SIG-M5 (cell line): ENCODE results near the gene ALPP.
"Not testable (repeated sequence)": the region's sequence is repeated elsewhere in the genome, so short reads cannot be mapped to it uniquely, and the experiment has no call there.

Experiments
- DNase-seq: peaks from one replicate; lab custom pipeline; 2025; lab: John Stamatoyannopoulos, UW

Gene ALPP

GRCh38 chr2:232381204-232382031 lies 2.9 kb downstream of the ALPP start:
- DNase-seq = not testable (repeated sequence)

GRCh38 chr2:232382331-232383225 lies 4.0 kb downstream of the ALPP start:
- no peak for DNase-seq

- no peak for DNase-seq
Measured at GRCh38 chr2:232384466-232384865, 5.9 kb downstream of the ALPP start.

GRCh38 chr2:232385058-232385457 lies 6.5 kb downstream of the ALPP start:
- DNase-seq = not testable (repeated sequence)

GRCh38 chr2:232385660-232386489 lies 7.3 kb downstream of the ALPP start:
- DNase-seq = no peak

- DNase-seq = no peak
Measured at GRCh38 chr2:232386490-232386739, 7.9 kb downstream of the ALPP start.

GRCh38 chr2:232386740-232387450 lies 8.3 kb downstream of the ALPP start:
- no peak for DNase-seq

- DNase-seq = no peak
Measured at GRCh38 chr2:232387451-232388171, 9.1 kb downstream of the ALPP start.

- no peak for DNase-seq
Measured at GRCh38 chr2:232388324-232388891, 9.9 kb downstream of the ALPP start.

- no peak for DNase-seq
Measured at GRCh38 chr2:232389327-232389726, 10.8 kb downstream of the ALPP start.

- DNase-seq = no peak
Measured at GRCh38 chr2:232390661-232391060, 12.1 kb downstream of the ALPP start.

GRCh38 chr2:232393556-232393955 lies 15.0 kb downstream of the ALPP start:
- no peak for DNase-seq

- not testable (repeated sequence) for DNase-seq
Measured at GRCh38 chr2:232394431-232394830, 15.9 kb downstream of the ALPP start.

GRCh38 chr2:232395586-232395985 lies 17.0 kb downstream of the ALPP start:
- no peak for DNase-seq

GRCh38 chr2:232396683-232397082 lies 18.1 kb downstream of the ALPP start:
- DNase-seq = no peak

- DNase-seq = no peak
Measured at GRCh38 chr2:232398293-232399034, 19.9 kb downstream of the ALPP start.

GRCh38 chr2:232400256-232401015 lies 21.9 kb downstream of the ALPP start:
- DNase-seq = no peak

- DNase-seq = no peak
Measured at GRCh38 chr2:232402518-232402917, 24.0 kb downstream of the ALPP start.

- no peak for DNase-seq
Measured at GRCh38 chr2:232405943-232406510, 27.5 kb downstream of the ALPP start.
